RWPE1 (cell line): ENCODE measurements around the gene FBXO10.

Experiments
- CTCF ChIA-PET: fragments of 350-600 bp; sonication (Branson Sonifier 250); formaldehyde crosslinking; extraction: SDS; loops from one replicate; lab custom pipeline; 2021; lab: Yijun Ruan, JAX
- POLR2A ChIA-PET: fragments of 400-600 bp; formaldehyde crosslinking; extraction: SDS; loops from one replicate; lab custom pipeline; 2020; ENCODE audit warnings: antibody characterized with exemption; ENCODE audit not compliant: low non-redundant PET; lab: Yijun Ruan, JAX
- DNase-seq: peaks from one replicate; pipeline ENCODE4 v3.0.0; 2012; ENCODE audit warnings: low spot score
- H3K27ac ChIP-seq: fragments of 450-650 bp; 2 replicates; pipeline ENCODE4 v1.5.1; 2017
- TF ChIP-seq, protein P1 (sequence below): fragments of 450-650 bp; conservative IDR thresholded peaks from 2 replicates; pipeline ENCODE4 v1.5.1; 2017; ENCODE audit warnings: low read depth, mild to moderate bottlenecking

The FBXO10 gene

DNA sequence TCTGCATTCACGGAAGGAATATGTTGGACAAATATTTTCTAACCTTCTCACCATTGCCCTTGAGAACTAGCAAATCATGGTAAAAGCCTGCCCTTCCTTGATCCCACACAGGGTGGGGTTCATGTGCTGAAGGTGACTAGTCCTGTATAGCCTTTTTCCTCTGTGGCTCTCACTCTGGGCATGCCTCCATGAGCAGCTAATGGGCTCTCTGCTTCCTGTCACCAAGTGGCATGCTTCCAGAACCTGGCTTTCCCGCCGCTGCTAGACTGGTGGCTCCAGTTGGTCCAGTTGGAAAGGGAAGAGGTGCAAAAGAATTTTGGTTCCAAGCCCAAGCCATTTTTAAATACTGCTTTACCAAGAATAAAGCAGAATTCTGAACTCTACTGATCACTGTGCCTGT is 35.5 kb downstream of the FBXO10 start:
- CTCF ChIA-PET: no interaction called here
- TF ChIP-seq, protein P1, sequence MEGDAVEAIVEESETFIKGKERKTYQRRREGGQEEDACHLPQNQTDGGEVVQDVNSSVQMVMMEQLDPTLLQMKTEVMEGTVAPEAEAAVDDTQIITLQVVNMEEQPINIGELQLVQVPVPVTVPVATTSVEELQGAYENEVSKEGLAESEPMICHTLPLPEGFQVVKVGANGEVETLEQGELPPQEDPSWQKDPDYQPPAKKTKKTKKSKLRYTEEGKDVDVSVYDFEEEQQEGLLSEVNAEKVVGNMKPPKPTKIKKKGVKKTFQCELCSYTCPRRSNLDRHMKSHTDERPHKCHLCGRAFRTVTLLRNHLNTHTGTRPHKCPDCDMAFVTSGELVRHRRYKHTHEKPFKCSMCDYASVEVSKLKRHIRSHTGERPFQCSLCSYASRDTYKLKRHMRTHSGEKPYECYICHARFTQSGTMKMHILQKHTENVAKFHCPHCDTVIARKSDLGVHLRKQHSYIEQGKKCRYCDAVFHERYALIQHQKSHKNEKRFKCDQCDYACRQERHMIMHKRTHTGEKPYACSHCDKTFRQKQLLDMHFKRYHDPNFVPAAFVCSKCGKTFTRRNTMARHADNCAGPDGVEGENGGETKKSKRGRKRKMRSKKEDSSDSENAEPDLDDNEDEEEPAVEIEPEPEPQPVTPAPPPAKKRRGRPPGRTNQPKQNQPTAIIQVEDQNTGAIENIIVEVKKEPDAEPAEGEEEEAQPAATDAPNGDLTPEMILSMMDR: no peak
- no peak overlapping the region for H3K27ac ChIP-seq
- POLR2A ChIA-PET: no interaction called here
- no peak for DNase-seq

- POLR2A ChIA-PET: no interaction called here
- CTCF ChIA-PET: no interaction called here
- TF ChIP-seq, protein P1: no peak
- no peak overlapping the region for H3K27ac ChIP-seq
- DNase-seq: no peak
Observed at GRCh38 chr9:37539634-37540033, 36.5 kb downstream of the FBXO10 start.

DNA sequence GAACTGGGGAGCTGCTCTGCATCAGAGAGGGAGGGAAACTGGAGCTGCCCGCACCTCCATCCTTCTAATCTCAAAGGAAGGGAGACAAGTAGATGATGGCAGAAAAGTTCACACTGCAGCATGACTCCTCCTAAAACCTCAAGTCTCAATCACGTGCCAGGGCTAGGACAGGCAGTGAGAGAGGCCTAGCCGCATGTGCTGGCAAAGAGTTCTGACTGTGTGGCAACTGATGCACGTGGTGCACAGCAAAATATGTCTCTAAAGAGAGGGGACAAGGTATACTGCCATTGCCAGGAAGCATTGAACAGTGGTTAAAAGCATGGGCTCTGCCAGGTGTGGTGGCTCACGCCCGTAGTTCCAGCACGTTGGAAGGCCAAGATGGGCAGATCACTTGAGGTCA is 38.1 kb downstream of the FBXO10 start:
- TF ChIP-seq, protein P1: no peak
- H3K27ac ChIP-seq: no peak overlapping the region
- DNase-seq: no peak
- ChIA-PET CTCF (interaction anchor here (0.6 kb wide), 1 partner anchor 666 kb away, joined by 3 read pairs; no protein-coding TSS in a partner anchor), POLR2A (no interaction called here)

- CTCF ChIA-PET: no interaction called here
- POLR2A ChIA-PET: no interaction called here
- H3K27ac ChIP-seq: no peak overlapping the region
- no peak for DNase-seq
- TF ChIP-seq, protein P1: no peak
Observed at GRCh38 chr9:37534901-37535300, 41.3 kb downstream of the FBXO10 start.

DNA sequence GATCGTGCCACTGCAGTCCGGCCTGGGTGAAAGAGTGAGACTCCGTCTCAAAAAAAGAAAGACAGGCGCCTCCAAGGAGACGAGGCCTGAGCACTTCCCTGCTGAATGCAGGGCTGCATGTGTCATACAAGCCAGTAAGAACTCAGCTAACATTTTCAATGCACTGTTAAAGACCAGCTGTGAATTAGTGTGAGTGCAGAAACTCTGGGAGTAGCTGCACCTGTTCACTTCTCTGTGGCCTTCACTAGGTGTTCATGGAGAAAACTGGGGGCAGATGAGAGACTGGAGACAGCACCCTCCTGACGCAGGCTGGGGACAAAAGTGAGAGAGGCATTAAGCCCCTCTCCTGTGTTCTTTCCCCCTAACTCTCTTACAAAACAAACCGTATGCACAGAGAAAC is 41.8 kb downstream of the FBXO10 start:
- no peak overlapping the region for H3K27ac ChIP-seq
- CTCF ChIA-PET: no interaction called here
- POLR2A ChIA-PET: no interaction called here
- TF ChIP-seq, protein P1: no peak
- no peak for DNase-seq

DNA sequence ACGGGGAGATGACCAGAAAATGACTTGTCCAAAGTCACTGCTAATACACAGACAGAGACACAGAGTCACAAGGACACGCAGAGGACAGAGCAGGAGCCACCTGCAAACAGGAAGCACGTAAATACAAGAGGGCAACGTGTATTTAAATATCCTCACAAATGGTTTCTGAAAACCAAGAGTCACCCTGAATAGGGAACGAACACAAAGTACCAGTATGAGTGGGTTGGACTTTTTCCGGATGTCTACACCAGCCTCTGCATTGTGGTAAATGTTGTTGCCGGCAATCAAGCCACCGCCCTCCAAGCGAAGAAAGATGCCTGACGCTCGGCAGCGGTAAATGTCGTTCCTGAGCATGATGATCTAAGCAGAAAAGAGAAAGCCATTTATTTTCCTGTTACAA is 44.5 kb downstream of the FBXO10 start:
- CTCF ChIA-PET: no interaction called here
- POLR2A ChIA-PET: no interaction called here
- no peak for DNase-seq
- TF ChIP-seq, protein P1: no peak
- H3K27ac ChIP-seq: no peak overlapping the region
